PC-3 (cell line): Measurements from ENCODE around the gene BRF1. TPM values are rescaled to one million over a fixed set of nuclear protein-coding genes. Genes with fewer than 3 reads are reported as not detected.

Experiments
- ATAC-seq: fragments of 200-7000 bp; cut with Tn5 transposase; 2 replicates; pipeline ENCODE4 v1.9.1; 2020; ENCODE audit warnings: mild to moderate bottlenecking, moderate library complexity
- BruUV-seq: library from RNA; stranded (reverse); fragments of 400-500 nt; replicated peaks from 2 replicates; lab custom pipeline; 2021; lab: Mats Ljungman, UMichigan
- CTCF ChIA-PET: fragments of 300-600 bp; sonication (Branson Sonifier 250); formaldehyde crosslinking; loops from one replicate; lab custom pipeline; 2022; ENCODE audit warnings: antibody characterized with exemption; lab: Charles Lee
- POLR2A ChIA-PET: fragments of 300-600 bp; sonication (Branson Sonifier 250); formaldehyde crosslinking; loops from one replicate; lab custom pipeline; 2022; ENCODE audit warnings: antibody characterized with exemption; ENCODE audit not compliant: unreplicated experiment; lab: Charles Lee
- DNase-seq: peaks from one replicate; pipeline ENCODE4 v3.0.0-alpha.2; 2015
- H2AFZ ChIP-seq: fragments of 300-600 bp; sonication (generic); 2 replicates; pipeline ENCODE4 v1.6.0; 2016; ENCODE audit warnings: antibody characterized with exemption, low read length
- H3F3A ChIP-seq: fragments of 300-600 bp; sonication (generic); one replicate; pipeline ENCODE4 v1.6.0; 2017; ENCODE audit warnings: antibody characterized with exemption, low read length, control low read depth, mild to moderate bottlenecking; ENCODE audit not compliant: unreplicated experiment
- H3K27ac ChIP-seq: fragments of 300-600 bp; sonication (generic); 2 replicates; pipeline ENCODE4 v1.5.1; 2016; ENCODE audit warnings: mild to moderate bottlenecking, low read length
- H3K27me3 ChIP-seq: fragments of 300-600 bp; sonication (generic); 2 replicates; pipeline ENCODE4 v1.6.1; 2016; ENCODE audit warnings: low read length, mixed read lengths
- H3K36me3 ChIP-seq: fragments of 300-600 bp; sonication (generic); 2 replicates; pipeline ENCODE4 v1.6.1; 2016; ENCODE audit warnings: low read depth, mixed run types, low read length, mixed read lengths
- H3K4me1 ChIP-seq: fragments of 300-600 bp; sonication (generic); 2 replicates; pipeline ENCODE4 v1.5.1; 2016; ENCODE audit warnings: low read length; ENCODE audit not compliant: insufficient read depth
- H3K4me2 ChIP-seq: fragments of 300-600 bp; sonication (generic); 2 replicates; pipeline ENCODE4 v1.6.0; 2016; ENCODE audit warnings: low read length
- H3K4me3 ChIP-seq: fragments of 300-600 bp; sonication (generic); 2 replicates; pipeline ENCODE4 v1.5.1; 2016; ENCODE audit warnings: mild to moderate bottlenecking, low read length, mixed read lengths
- H3K79me2 ChIP-seq: fragments of 300-600 bp; sonication (generic); 2 replicates; pipeline ENCODE4 v1.6.1; 2017; ENCODE audit warnings: low read length, mixed read lengths
- H3K9ac ChIP-seq: fragments of 300-600 bp; sonication (generic); 2 replicates; pipeline ENCODE4 v1.6.0; 2016; ENCODE audit warnings: mild to moderate bottlenecking, low read length
- H3K9me2 ChIP-seq: fragments of 300-600 bp; sonication (generic); replicated peaks from 2 replicates; pipeline ENCODE4 v1.6.1; 2016; ENCODE audit warnings: mixed run types, low read length, mixed read lengths
- H3K9me3 ChIP-seq: fragments of 300-600 bp; sonication (generic); 2 replicates; pipeline ENCODE4 v1.6.1; 2016; ENCODE audit warnings: low read length, mixed read lengths
- H4K20me1 ChIP-seq: fragments of 300-600 bp; sonication (generic); 2 replicates; pipeline ENCODE4 v1.6.1; 2016; ENCODE audit warnings: low read length, mixed read lengths
- EZH2 ChIP-seq: fragments of 300-600 bp; sonication (generic); IDR thresholded peaks from one replicate; pipeline ENCODE4 v1.6.1; 2017; ENCODE audit warnings: antibody characterized with exemption, mild to moderate bottlenecking, low read length; ENCODE audit not compliant: unreplicated experiment
- EZH2phosphoT487 ChIP-seq: fragments of 300-600 bp; sonication (generic); IDR thresholded peaks from 2 replicates; pipeline ENCODE4 v1.6.1; 2018; ENCODE audit warnings: mild to moderate bottlenecking, antibody characterized with exemption, low read length, borderline replicate concordance
- intact Hi-C: fragments of 100-400 bp; cut with micrococcal nuclease; formaldehyde crosslinking; loops from 2 replicates; pipeline ENCODE4 v1.9.0; 2023
- total RNA-seq: library from RNA; depleted of rRNA; stranded (reverse); fragments of >200 nt; gene quantifications from 2 replicates; pipeline ENCODE4 v1.2.3, GENCODE V29; 2014
- TF ChIP-seq, protein P1 (sequence below): fragments of 300-600 bp; sonication (generic); conservative IDR thresholded peaks from 2 replicates; pipeline ENCODE4 v1.5.1; 2017; ENCODE audit warnings: antibody characterized with exemption, low read depth, mild to moderate bottlenecking, low read length

BRF1 gene
- total RNA-seq, 1 experiment from 2014 or later = 55.8 TPM

DNA sequence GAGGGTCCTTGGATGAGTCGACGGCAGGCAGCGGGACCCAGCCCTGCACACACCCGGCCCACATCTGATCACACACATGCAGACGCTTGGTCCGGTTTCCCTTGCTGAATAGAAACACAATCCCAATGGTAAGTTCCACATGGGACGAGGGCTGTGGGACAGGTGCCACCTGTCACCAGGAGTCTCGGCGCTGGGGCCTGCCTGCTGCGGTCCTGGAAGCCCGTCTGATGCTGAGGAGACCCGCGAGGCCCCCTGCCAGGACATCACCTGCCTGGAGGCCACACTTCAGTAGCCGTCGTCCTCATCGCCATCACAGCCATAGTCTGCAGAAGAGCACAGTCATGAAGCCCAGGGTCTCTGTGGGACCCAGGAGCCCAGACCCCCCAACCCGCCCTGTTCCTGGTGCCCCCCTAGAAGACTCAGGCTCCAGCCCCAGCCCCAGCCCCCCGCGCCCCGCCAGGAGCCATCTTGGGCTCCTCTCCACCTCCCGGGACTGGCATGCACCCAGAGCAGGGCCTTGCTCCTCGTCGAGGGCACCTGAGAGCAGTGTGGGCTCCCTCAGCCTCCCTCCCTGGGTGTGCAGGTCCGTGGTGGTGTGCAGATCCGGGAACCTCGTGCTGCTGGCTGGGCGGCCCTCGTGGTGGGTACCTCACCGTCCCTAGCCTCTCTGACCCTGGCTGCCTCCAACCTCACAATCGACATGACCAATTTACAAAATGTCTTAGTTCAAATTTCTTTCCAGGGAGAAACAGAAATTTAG lies 90.4 kb downstream of the BRF1 start:
- Histone ChIP-seq H3K79me2 (no peaks in the 10 kb centered on the region), H3K4me1 (peaks cover 5% of the 10 kb centered on the region; the same call in 1 of the 2 replicates), H4K20me1 (no peaks in the 10 kb centered on the region), H3K9me3 (no peaks in the 10 kb centered on the region), H3K4me2 (no peak overlapping the region), H3K27ac (no peak overlapping the region), H2AFZ (no peak overlapping the region), H3K4me3 (no peak overlapping the region), H3K9ac (no peak overlapping the region), H3K36me3 (no peaks in the 10 kb centered on the region), H3K27me3 (no peaks in the 10 kb centered on the region), H3F3A (no peaks in the 10 kb centered on the region), H3K9me2 (no peaks in the 10 kb centered on the region)
- TSS peak; percentile 29 for BruUV-seq
- CTCF ChIA-PET = no interaction called here
- intact Hi-C loops = no loop called here
- DNase-seq (no peak), ATAC-seq (no peak)
- POLR2A ChIA-PET = no interaction called here
- TF ChIP-seq EZH2phosphoT487 (no peak), EZH2 (no peak)
- TF ChIP-seq, protein P1, sequence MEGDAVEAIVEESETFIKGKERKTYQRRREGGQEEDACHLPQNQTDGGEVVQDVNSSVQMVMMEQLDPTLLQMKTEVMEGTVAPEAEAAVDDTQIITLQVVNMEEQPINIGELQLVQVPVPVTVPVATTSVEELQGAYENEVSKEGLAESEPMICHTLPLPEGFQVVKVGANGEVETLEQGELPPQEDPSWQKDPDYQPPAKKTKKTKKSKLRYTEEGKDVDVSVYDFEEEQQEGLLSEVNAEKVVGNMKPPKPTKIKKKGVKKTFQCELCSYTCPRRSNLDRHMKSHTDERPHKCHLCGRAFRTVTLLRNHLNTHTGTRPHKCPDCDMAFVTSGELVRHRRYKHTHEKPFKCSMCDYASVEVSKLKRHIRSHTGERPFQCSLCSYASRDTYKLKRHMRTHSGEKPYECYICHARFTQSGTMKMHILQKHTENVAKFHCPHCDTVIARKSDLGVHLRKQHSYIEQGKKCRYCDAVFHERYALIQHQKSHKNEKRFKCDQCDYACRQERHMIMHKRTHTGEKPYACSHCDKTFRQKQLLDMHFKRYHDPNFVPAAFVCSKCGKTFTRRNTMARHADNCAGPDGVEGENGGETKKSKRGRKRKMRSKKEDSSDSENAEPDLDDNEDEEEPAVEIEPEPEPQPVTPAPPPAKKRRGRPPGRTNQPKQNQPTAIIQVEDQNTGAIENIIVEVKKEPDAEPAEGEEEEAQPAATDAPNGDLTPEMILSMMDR = no peak

DNA sequence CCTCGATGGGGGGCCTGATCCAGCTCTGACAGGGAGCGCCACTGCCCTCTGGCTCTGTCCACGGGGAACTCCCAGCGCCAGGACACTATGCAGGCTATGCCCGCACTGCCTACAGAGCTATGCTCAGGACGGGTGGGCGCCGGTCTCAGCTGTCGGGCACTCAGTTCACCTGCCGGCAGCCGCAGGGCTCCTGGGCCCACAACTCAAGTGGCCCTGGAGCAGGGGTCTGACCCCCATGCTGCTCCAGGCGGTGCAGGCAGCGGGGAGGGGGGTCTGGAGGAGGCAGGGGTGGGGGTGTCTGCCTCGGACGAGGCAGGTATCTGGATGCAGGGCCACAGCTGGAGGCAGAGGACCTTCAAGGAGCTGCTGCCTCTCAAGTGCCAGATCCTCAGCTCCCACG lies 91.2 kb downstream of the BRF1 start:
- H3K4me3 ChIP-seq = no peak overlapping the region
- H3K36me3 ChIP-seq = no peaks in the 10 kb centered on the region

More for the DNA sequence above, 91.2 kb downstream of the BRF1 start:
- no peak for ATAC-seq
- Histone ChIP-seq H3K4me1 (peaks cover 13% of the 10 kb centered on the region), H3F3A (no peaks in the 10 kb centered on the region), H3K4me2 (no peak overlapping the region), H4K20me1 (no peaks in the 10 kb centered on the region), H3K9me3 (no peaks in the 10 kb centered on the region), H2AFZ (no peak overlapping the region), H3K27me3 (no peaks in the 10 kb centered on the region), H3K79me2 (no peaks in the 10 kb centered on the region), H3K9me2 (no peaks in the 10 kb centered on the region), H3K27ac (no peak overlapping the region), H3K9ac (no peak overlapping the region)
- ChIA-PET POLR2A (no interaction called here), CTCF (no interaction called here)
- intact Hi-C loops = no loop called here
- TF ChIP-seq, protein P1 = no peak
- TF ChIP-seq EZH2phosphoT487 (no peak), EZH2 (no peak)
- no peak for DNase-seq
- no TSS peak for BruUV-seq
